Upper lobe of left lung (tissue), 6 donors: ENCODE results near the gene KNSTRN. TPM values are rescaled to one million over a fixed set of nuclear protein-coding genes. Genes with fewer than 3 reads are reported as not detected.

ENCODE experiments used
- ATAC-seq, 2 donors: fragments of 200-7000 bp; cut with Tn5 transposase; one replicate each; pipeline ENCODE4 v1.9.1; 2022; ENCODE audit warnings: mild to moderate bottlenecking in 2 of 2, moderate library complexity in 2 of 2; ENCODE audit not compliant: low FRiP score in 2 of 2
- DNase-seq, 2 donors: peaks; one replicate each; pipeline ENCODE4 v3.0.0-alpha.2; 2019 to 2020
- H3K27ac ChIP-seq, 4 donors: fragments of 200-600 bp; sonication (generic); one replicate each; pipeline ENCODE4 v1.5.1; 2016 to 2019
- H3K27me3 ChIP-seq, 4 donors: fragments of 200-600 bp; sonication (generic); one replicate each; pipeline ENCODE4 v1.5.1; 2017 to 2019
- H3K36me3 ChIP-seq, 4 donors: fragments of 200-600 bp; sonication (generic); one replicate each; pipeline ENCODE4 v1.5.1; 2016 to 2019
- H3K4me1 ChIP-seq, 4 donors: fragments of 200-600 bp; sonication (generic); one replicate each; pipeline ENCODE4 v1.5.1; 2018 to 2019
- H3K4me3 ChIP-seq, 4 donors: fragments of 200-600 bp; sonication (generic); one replicate each; pipeline ENCODE4 v1.5.1; 2017 to 2019; ENCODE audit warnings: mild to moderate bottlenecking in 2 of 4, moderate library complexity in 1 of 4
- H3K9me3 ChIP-seq, 4 donors: fragments of 200-600 bp; sonication (generic); one replicate each; pipeline ENCODE4 v1.5.1; 2018 to 2019
- CTCF ChIP-seq, 6 experiments: fragments of 450-650 bp in 4 of 6; fragments of 200-600 bp in 2 of 6; sonication (generic) in 2 of 6; IDR thresholded peaks; one replicate each; pipeline ENCODE4 v1.5.1; 2016 to 2019; ENCODE audit warnings: antibody characterized with exemption in 6 of 6
- EP300 ChIP-seq, 4 donors: sonication (generic); formaldehyde crosslinking; IDR thresholded peaks; one replicate each; pipeline ENCODE4 v1.5.1; 2017; ENCODE audit warnings: antibody characterized with exemption in 4 of 4, control low read depth in 2 of 4
- POLR2A ChIP-seq, 4 donors: fragments of 450-650 bp; IDR thresholded peaks; one replicate each; pipeline ENCODE4 v1.5.1; 2016 to 2017; ENCODE audit warnings: antibody characterized with exemption in 4 of 4, mild to moderate bottlenecking in 2 of 4
- POLR2AphosphoS5 ChIP-seq, 2 donors: sonication (generic); formaldehyde crosslinking; IDR thresholded peaks; one replicate each; pipeline ENCODE4 v1.5.1; 2017; ENCODE audit warnings: antibody characterized with exemption in 2 of 2
- WGBS, 2 donors: methylation state at CpG; one replicate each; pipeline ENCODE4 v1.1.5; 2017 to 2018; 5-methylcytosine and 5-hydroxymethylcytosine counted together
- total RNA-seq, 6 donors: library from RNA; depleted of rRNA in 4 of 6; stranded (reverse); fragments of >200 nt in 4 of 6; gene quantifications; one replicate each; pipeline versions ENCODE4 v1.1.0 to v1.2.1, GENCODE V29; 2016 to 2021
- donor health status: DM: no; HTN: no; CAD: no; lungs with moderate emphysema.
- donor health status: DM: no; HTN: yes; CAD: no; lungs with severe emphysema.

KNSTRN gene
- total RNA-seq, 6 donors from 2014 or later = 10.6 to 27.6 (median 17.3) TPM

- Histone ChIP-seq H3K36me3 (peaks cover 25 to 85% (median 72%) of the 10 kb centered on the region in 4 donors), H3K9me3 (no peaks in the 10 kb centered on the region), H3K4me3 (no peak overlapping the region), H3K27ac (no peak overlapping the region), H3K4me1 (peaks cover 0 to 2% (median 0%) of the 10 kb centered on the region in 4 donors), H3K27me3 (no peaks in the 10 kb centered on the region)
- TF ChIP-seq EP300 (IDR thresholded peaks at IDR 0.05) (no peak), CTCF (IDR thresholded peaks at IDR 0.05) (no peak), POLR2A (IDR thresholded peaks at IDR 0.05) (no peak), POLR2AphosphoS5 (IDR thresholded peaks at IDR 0.05) (no peak)
- WGBS, 2 donors = 92 to 93% methylated on average over 10 of the region's 10 CpGs
- ATAC-seq (no peak), DNase-seq (no peak)
Measured at GRCh38 chr15:40415226-40415625, 32.7 kb downstream of the KNSTRN start.

- Histone ChIP-seq H3K9me3 (no peaks in the 10 kb centered on the region), H3K27ac (no peak overlapping the region), H3K36me3 (peaks cover 22 to 76% (median 64%) of the 10 kb centered on the region in 4 donors), H3K27me3 (no peaks in the 10 kb centered on the region), H3K4me3 (no peak overlapping the region), H3K4me1 (peaks cover 2 to 9% (median 6%) of the 10 kb centered on the region in 4 donors)
- DNase-seq = peak in 1 of 2 donors; percentile 53
- TF ChIP-seq POLR2AphosphoS5 (IDR thresholded peaks at IDR 0.05) (no peak), POLR2A (IDR thresholded peaks at IDR 0.05) (no peak), CTCF (IDR thresholded peaks at IDR 0.05) (no peak), EP300 (IDR thresholded peaks at IDR 0.05) (no peak)
- no peak for ATAC-seq
- 90 to 92% methylated on average over 2 to 14 of the region's 14 CpGs for WGBS, 2 donors
Measured at GRCh38 chr15:40416056-40416455, 33.5 kb downstream of the KNSTRN start.

- Histone ChIP-seq H3K9me3 (no peaks in the 10 kb centered on the region), H3K27ac (no peak overlapping the region), H3K36me3 (peaks cover 17 to 56% (median 47%) of the 10 kb centered on the region in 4 donors), H3K4me1 (peaks cover 9 to 20% (median 17%) of the 10 kb centered on the region in 4 donors), H3K27me3 (no peaks in the 10 kb centered on the region), H3K4me3 (no peak overlapping the region)
- WGBS, 2 donors = 93% methylated on average over 10 of the region's 10 CpGs
- ATAC-seq (no peak), DNase-seq (peak in 1 of 2 donors; percentile 36)
- TF ChIP-seq POLR2AphosphoS5 (IDR thresholded peaks at IDR 0.05) (no peak), CTCF (IDR thresholded peaks at IDR 0.05) (no peak), EP300 (IDR thresholded peaks at IDR 0.05) (no peak), POLR2A (IDR thresholded peaks at IDR 0.05) (no peak)
Measured at GRCh38 chr15:40418126-40418525, 35.6 kb downstream of the KNSTRN start.

- no peaks in the 10 kb centered on the region for H3K27me3 ChIP-seq
- H3K4me1 ChIP-seq = peaks cover 9 to 20% (median 17%) of the 10 kb centered on the region in 4 donors
- peak in 1 of 2 donors; percentile 66 for DNase-seq
- peaks cover 13 to 35% (median 30%) of the 10 kb centered on the region in 4 donors for H3K36me3 ChIP-seq
- no peak for TF ChIP-seq EP300 (IDR thresholded peaks at IDR 0.05)
- no peak for TF ChIP-seq POLR2AphosphoS5 (IDR thresholded peaks at IDR 0.05)
- TF ChIP-seq POLR2A (IDR thresholded peaks at IDR 0.05) = no peak
- TF ChIP-seq CTCF (IDR thresholded peaks at IDR 0.05) = no peak
- peak overlapping the region in 1 of 4 donors; percentile 49 for H3K27ac ChIP-seq
- ATAC-seq = no peak
- no peaks in the 10 kb centered on the region for H3K9me3 ChIP-seq
- H3K4me3 ChIP-seq = no peak overlapping the region
- WGBS, 2 donors = 80 to 89% methylated on average over 11 of the region's 11 CpGs
Measured at GRCh38 chr15:40420071-40420713, 37.7 kb downstream of the KNSTRN start.

GRCh38 chr15:40420793-40421192 is 38.3 kb downstream of the KNSTRN start:
- Histone ChIP-seq H3K4me1 (peaks cover 9 to 20% (median 17%) of the 10 kb centered on the region in 4 donors), H3K36me3 (peaks cover 9 to 29% (median 24%) of the 10 kb centered on the region in 4 donors), H3K27ac (no peak overlapping the region), H3K4me3 (no peak overlapping the region), H3K9me3 (no peaks in the 10 kb centered on the region), H3K27me3 (no peaks in the 10 kb centered on the region)
- no peak for TF ChIP-seq POLR2A (IDR thresholded peaks at IDR 0.05)
- TF ChIP-seq POLR2AphosphoS5 (IDR thresholded peaks at IDR 0.05) = peak in 1 of 2 donors; percentile 39
- WGBS, 2 donors = 51 to 58% methylated on average over 3 of the region's 3 CpGs
- ATAC-seq (peak; percentile 39 to 47), DNase-seq (peak in 1 of 2 donors; percentile 86)
